Measurements from ENCODE around the gene SPATA17.

Gene SPATA17

GRCh38 chr1:217847643-217848042, 216.5 kb downstream of the SPATA17 start:
- DNase-seq (ENCODE audit: low read depth, low spot score): no peak

GRCh38 chr1:217856342-217857034, 225.3 kb downstream of the SPATA17 start:
- no peak for DNase-seq (ENCODE audit: low read depth, low spot score)

GRCh38 chr1:217857061-217857460, 225.9 kb downstream of the SPATA17 start:
- no peak for DNase-seq (ENCODE audit: low read depth, low spot score)

- no peak for DNase-seq (ENCODE audit: low read depth, low spot score)
These were observed 230.5 kb downstream of the SPATA17 start for GRCh38 chr1:217861658-217862057.

GRCh38 chr1:217867446-217867995, 236.4 kb downstream of the SPATA17 start:
- DNase-seq (ENCODE audit: low read depth, low spot score): no peak

GRCh38 chr1:217871955-217872354, 240.8 kb downstream of the SPATA17 start:
- no peak for DNase-seq (ENCODE audit: low read depth, low spot score)

- DNase-seq (ENCODE audit: low read depth, low spot score): no peak
These were observed 244.1 kb downstream of the SPATA17 start for GRCh38 chr1:217875229-217875628.

- no peak for DNase-seq (ENCODE audit: low read depth, low spot score)
These were observed 245.3 kb downstream of the SPATA17 start for GRCh38 chr1:217876401-217876800.

GRCh38 chr1:217876896-217877295, 245.8 kb downstream of the SPATA17 start:
- no peak for DNase-seq (ENCODE audit: low read depth, low spot score)

GRCh38 chr1:217881131-217881543, 250.0 kb downstream of the SPATA17 start:
- no peak for DNase-seq (ENCODE audit: low read depth, low spot score)

- no peak for DNase-seq (ENCODE audit: low read depth, low spot score)
These were observed 250.6 kb downstream of the SPATA17 start for GRCh38 chr1:217881607-217882332.

- no peak for DNase-seq (ENCODE audit: low read depth, low spot score)
These were observed 254.0 kb downstream of the SPATA17 start for GRCh38 chr1:217885181-217885580.

GRCh38 chr1:217888328-217888727, 257.2 kb downstream of the SPATA17 start:
- no peak for DNase-seq (ENCODE audit: low read depth, low spot score)

GRCh38 chr1:217889401-217889800, 258.3 kb downstream of the SPATA17 start:
- no peak for DNase-seq (ENCODE audit: low read depth, low spot score)

- DNase-seq (ENCODE audit: low read depth, low spot score): no peak
These were observed 260.8 kb downstream of the SPATA17 start for GRCh38 chr1:217891966-217892365.

GRCh38 chr1:217892750-217893149, 261.6 kb downstream of the SPATA17 start:
- DNase-seq (ENCODE audit: low read depth, low spot score): no peak

- DNase-seq (ENCODE audit: low read depth, low spot score): no peak
These were observed 264.7 kb downstream of the SPATA17 start for GRCh38 chr1:217895841-217896240.

- no peak for DNase-seq (ENCODE audit: low read depth, low spot score)
These were observed 265.3 kb downstream of the SPATA17 start for GRCh38 chr1:217896490-217896889.

- DNase-seq (ENCODE audit: low read depth, low spot score): no peak
These were observed 266.0 kb downstream of the SPATA17 start for GRCh38 chr1:217897100-217897499.

GRCh38 chr1:217899614-217900013, 268.5 kb downstream of the SPATA17 start:
- DNase-seq (ENCODE audit: low read depth, low spot score): no peak

- no peak for DNase-seq (ENCODE audit: low read depth, low spot score)
These were observed 276.4 kb downstream of the SPATA17 start for GRCh38 chr1:217907504-217907903.

- no peak for DNase-seq (ENCODE audit: low read depth, low spot score)
These were observed 279.1 kb downstream of the SPATA17 start for GRCh38 chr1:217910203-217910602.

GRCh38 chr1:217910791-217911320, 279.7 kb downstream of the SPATA17 start:
- DNase-seq (ENCODE audit: low read depth, low spot score): no peak

Measured in smooth muscle cell of the brain vasculature (primary cell).